Hippocampal formation (tissue), 2 donors: ENCODE measurements around the gene PLSCR2.
"Not testable (repeated sequence)": the region's sequence is repeated elsewhere in the genome, so short reads cannot be mapped to it uniquely, and the experiment has no call there.

Experiments used
- DNase-seq, 2 donors: peaks; one replicate each; lab custom pipeline; 2025; lab: John Stamatoyannopoulos, UW

The PLSCR2 gene

DNA sequence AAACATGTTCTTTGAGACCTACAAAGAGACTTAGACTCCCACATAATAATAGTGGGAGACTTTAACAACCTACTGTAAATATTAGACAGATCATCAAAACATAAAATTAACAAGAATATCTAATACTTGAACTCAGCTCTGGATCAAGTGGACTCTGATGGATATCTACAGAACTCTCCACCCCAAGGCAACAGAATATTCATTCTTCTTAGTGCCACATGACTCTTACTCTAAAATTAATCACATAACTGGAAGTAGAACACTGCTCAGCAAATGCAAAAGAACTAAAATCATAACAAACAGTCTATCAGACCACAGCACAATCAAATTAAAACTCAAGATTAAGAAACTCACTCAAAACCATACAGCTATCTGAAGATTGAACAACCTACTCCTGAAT is 15.9 kb upstream of the PLSCR2 start:
- no peak for DNase-seq

DNA sequence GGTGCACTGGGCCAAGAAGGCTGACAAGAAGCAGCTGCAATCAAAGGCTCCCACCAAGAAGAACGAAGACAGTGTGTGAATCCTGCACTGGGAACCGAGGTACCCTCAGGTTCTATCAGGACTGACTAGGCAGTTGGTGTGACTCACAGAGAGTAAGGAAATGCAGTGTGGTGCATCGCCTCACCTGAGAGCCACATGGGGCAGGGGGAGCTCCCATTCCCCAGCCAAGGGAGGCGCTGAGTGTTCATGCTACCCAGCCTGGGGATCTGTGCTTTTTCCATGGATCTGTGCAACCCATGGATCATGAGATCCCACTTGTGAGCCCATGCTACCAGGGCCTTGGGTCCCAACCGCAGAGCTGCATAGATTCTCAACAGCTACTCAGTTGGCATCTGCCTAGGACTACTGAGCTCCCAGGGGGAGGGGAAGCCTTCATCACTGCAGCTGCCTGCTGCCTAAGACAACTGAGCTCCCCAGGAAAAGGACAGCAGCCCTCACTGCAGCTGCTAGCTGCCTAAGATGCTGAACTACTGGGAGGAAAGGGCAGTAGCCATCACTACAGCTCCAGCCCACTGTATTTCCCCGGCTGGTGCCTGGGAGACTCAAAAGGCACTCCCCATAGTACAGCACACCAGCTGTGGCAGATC is 6.9 kb upstream of the PLSCR2 start:
- DNase-seq: no peak

DNA sequence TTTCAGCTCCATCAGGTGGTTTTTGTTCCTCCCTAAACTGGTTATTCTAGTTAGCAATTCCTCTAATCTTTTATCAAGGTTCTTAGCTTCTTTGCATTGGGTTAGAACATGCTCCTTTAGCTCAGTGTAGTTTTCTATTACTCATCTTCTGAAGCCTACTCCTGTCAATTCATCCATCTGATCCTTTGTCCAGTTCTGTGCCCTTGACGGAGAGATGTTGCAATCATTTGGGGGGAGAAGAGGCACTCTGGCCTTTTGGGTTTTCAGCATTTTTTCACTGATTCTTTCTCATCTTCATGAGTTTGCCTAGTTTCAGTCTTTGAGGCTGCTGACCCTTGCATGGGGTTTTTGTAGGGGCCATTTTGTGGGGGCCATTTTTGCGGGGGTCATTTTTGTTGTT is 5.6 kb upstream of the PLSCR2 start:
- not testable (repeated sequence) for DNase-seq

DNA sequence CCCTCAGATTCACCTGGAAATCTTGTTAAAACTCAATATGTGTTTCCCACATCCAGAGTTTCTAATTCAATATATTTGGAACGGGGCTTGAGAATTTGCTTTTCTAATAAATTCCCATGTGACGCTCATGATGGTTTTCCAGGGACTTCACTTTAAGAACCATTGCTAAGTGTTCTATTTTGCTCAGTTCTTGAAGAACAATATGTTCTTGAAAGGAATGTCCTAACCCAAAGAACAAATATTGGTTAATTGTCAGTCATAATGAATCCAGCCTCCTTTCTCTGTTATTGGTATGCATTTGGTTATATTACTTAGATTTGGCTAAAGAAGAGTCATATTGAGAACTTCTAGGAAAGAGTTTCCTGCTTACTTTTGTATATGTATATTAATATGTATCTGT is 4.4 kb upstream of the PLSCR2 start:
- DNase-seq: no peak

DNA sequence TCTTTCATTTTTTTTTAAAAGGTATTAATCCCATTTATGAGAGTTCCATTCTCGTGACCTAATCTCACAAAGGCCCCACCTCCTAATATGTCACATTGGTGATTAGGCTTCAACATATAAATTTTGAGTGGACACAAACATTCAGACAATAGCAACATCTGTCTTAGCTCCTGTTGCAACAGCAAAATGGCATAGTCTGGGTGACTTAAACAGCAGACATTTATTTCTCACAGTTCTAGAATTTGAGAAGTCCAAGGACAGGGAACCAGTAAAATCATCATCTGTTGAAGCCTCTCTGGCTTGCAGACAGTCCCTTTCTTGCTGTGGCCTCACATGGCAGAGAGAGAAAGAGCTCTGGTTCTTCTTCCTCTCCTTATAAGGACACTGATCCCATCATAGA is 3.2 kb upstream of the PLSCR2 start:
- DNase-seq: no peak

DNA sequence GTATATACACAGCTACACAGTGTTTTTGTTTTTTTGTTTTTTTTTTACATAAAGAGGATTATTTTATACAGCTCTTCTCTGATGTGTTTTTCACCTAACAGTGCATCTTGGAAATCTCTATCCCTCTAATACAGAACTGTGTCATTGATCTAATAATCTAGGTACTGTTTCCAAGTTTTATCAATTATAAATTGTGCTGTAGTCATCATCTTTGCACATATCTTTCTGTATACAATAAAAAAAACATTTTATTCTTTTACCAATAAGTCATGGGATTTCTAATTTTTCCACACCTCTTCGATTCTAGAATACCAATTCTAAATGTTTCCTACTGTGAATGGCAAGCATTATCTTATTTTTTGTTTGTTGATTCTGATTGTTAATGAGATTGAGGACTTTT is 1.7 kb upstream of the PLSCR2 start:
- DNase-seq: no peak

DNA sequence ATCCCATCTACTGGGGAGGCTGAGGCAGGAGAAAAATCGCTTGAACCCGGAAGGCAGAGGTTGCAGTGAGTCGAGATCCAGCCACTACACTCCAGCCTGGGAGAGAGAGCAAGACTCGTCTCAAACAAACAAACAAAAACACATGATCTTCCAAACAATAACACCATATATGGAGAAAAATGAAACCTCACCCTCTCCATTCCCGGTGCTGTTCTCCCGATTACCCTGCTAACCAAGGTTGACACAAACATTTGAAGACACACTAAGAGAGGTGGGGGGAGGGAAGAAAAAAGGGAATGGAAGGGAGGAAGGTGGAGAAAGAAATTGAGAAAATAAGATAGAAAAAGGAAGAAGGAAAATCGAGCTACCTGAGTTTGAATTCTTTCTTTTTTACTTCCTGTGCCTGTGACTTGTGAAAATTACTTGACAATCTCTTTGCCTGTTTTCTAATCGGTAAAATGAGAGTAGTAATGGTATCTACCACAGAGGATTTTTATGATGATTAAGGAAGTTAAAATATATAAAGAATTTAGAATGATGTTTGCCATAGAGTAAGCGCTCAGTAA is 1.1 kb upstream of the PLSCR2 start:
- DNase-seq: no peak

DNA sequence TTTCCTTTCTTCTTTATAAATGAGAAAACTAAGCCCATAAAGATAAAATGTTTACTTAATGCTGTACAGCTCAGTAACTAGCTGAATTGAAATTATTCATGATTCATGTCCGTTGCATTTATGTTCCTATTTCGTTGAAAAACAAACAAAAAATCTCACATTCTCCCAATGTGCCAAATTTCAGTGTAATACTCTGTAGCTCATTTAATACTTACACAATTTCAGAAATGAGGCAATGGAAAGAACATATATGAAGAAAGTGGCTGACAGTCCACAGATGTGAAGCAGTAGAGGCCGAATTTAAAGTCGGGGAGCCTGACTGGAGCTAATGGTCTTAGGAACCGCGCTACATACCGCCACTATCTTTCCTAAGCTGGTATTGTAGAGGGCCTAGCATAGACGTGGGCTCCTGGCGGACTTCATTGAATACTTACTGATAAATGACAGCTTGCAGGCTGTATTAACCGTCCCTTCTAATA is 651 bp downstream of the PLSCR2 start:
- no peak for DNase-seq

DNA sequence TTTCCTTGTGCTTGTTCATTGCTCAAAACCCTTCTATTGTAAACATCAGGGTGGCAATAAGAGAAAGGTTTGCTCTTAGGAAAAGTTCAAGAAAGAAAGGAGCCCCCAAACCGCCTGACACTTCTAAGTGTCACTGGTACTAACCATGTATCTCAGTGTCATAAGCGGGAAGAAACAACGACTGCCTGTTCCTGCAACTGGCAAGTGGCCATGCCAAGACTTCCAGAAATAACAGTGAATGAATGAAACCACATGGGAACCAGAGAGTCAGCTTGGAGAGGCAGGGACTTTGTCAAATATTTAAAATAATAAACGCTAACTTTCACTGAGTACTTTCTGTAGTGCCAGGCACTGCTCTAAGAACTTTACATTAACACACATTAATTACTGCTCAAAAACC is 1.1 kb downstream of the PLSCR2 start:
- DNase-seq: no peak

DNA sequence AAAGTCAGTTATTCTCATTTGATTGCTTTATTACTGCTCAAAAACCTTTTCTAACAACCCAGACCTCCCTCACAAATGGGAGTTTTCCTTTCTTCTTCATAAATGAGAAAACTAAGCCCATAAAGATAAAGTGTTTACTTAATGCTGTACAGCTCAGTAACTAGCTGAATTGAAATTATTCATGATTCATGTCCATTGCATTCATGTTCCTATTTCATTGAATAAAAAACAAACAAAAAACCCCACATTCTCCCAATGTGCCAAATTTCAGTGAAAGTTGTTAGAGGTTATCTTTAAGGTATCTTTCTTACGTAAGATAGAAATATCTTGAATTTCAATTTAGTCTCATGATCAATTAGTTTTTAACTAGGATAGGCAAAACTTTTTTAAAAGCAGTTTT is 2.8 kb downstream of the PLSCR2 start:
- DNase-seq: no peak

DNA sequence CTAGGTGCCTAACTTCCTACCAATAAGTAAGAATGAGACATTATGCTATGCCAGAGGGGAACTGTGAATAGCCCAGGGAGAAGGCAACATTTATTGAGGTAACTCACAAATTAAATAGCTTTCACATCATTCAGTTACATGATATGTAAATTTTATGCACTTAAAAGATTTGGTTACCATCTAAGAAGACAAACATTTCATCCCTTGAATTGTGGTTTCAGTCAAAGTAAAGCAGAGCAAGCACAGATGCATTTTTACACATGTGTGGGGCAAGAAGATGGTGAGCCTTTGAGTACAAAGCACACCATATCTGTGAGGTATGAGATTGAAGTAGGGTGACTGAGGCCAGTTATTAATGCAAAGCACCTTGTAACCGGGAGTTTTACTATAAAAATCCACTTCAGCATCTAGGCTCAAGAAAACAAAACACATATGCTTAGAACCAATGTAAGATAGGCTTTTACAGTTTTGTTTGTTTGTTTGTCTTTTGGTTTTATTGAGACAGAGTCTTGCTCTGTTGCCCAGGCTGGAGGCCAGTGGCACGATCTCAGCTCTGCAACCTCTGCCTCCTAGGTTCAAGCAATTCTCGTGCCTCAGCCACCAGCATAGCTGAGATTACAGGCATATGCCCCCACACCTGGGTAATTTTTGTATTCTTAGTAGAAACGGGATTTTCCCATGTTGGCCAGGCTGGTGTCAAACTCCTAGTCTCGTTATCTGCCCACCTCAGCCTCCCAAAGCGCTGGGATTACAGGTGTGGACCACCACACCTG is 3.5 kb downstream of the PLSCR2 start:
- DNase-seq: no peak

DNA sequence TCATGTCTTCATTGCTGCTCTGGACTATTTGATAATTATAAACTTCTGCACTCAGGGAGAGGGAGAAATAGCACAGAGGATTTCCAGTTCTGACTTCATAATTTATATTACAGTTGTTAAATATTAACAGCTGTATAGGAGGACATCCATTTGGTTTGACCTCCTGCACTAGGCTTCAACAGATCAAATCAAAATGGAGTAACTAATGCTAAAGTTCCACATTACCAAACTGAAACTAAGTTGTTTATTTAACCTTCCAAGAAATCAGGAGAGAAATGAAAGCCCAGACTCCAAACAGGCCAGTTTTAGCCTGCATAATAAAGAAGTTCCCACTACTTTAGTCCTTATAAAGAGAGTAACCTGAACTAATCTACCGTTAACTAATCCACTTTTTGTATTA is 4.6 kb downstream of the PLSCR2 start:
- no peak for DNase-seq

DNA sequence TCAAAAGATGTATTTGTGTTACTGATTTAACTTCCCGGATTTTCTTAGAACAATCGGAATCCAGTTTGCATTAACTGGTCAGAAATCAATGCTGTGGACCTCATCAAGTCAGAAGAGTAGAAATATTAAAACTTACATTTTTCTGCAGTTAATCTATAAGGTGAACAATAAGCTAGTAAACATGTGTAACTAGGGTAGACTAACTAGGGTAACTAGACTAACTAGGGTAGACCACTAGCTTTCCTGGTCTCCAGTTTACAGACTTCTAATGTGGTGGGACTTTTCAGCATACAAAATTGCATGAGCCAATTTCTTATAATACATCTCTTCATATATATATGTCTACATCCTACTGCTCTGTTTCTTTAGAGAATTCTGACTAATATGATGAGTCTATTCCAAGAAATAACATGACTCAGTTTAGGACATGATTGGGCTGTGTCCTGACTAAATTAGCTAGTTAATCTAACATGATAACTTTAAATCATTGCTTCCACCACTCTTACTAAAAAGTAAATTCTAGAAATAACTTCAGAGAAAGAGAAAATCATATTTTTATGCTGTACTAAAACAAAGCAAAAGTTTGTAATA is 5.3 kb downstream of the PLSCR2 start:
- no peak for DNase-seq

DNA sequence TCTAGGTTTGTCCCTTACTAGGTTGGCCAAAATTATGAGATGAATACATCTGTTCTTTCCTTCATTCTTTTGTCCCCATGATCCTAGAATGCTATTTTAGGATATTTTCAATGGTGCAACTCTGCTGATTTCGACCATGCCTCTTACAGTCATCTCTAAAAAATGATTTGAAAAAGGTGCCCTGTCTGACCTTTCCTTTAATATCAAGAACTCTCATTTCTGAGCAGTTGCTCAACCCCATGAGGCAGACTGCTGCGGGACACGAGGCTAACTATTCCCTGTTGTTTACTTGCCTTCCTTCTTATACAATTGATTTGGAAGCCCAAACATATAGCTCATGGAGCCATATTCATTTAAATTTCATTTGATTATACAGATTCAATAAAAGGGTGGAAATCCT is 14.6 kb downstream of the PLSCR2 start:
- no peak for DNase-seq

DNA sequence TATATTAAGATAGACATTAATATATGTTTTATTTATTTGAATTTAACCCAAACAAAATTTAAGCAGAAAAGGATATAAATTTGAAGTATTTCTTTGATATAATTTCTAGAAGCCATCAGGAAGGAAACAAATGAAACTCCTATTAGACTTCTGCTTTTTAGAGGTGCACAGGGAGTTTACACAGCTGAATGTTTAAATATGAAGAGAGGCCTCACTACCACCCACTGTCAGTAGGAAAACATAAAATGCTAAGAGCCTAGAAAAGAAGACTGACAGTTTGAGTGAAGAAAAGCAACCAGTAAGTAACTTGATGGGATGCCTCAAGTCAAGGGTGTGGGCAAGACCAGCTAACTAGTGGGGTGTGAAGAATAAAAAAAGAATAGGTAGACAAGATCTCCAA is 19.7 kb downstream of the PLSCR2 start:
- DNase-seq: no peak

DNA sequence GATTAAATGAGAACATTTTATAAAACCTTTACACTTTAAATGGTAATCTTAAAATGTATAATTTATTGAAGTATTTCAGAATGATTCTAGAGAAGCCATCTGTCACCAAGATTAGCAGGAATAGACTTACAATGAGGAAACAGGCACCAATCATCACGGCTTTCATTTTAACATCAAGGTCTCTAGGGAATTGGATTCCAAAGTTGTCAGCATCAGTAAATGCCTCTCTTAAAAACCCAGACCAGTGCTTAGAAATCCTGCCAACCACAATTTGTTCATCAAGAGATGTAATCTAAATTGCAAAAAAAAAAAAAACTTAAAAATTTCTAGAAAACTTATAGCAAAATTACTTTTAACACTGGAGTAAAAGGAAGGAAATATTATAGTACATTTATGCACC is 20.3 kb downstream of the PLSCR2 start:
- no peak for DNase-seq

DNA sequence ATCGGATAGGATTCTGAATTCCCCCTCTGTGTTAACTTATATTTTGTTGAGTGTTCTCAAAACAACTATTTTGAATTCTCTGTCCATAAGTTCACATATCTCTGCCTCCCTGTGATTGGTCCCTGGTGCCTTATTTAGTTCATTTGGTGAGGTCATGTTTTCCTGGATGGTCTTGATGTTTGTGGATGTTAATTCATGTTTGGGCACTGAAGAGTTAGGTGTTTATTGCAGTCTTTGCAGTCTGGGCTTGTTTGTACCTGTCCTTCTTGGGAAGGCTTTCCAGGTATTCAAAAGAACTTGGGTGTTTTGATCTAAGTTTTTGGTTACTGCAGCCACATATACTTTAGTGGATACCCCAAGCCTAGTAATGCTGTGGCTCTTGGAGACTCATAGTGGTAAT is 23.3 kb downstream of the PLSCR2 start:
- no peak for DNase-seq

DNA sequence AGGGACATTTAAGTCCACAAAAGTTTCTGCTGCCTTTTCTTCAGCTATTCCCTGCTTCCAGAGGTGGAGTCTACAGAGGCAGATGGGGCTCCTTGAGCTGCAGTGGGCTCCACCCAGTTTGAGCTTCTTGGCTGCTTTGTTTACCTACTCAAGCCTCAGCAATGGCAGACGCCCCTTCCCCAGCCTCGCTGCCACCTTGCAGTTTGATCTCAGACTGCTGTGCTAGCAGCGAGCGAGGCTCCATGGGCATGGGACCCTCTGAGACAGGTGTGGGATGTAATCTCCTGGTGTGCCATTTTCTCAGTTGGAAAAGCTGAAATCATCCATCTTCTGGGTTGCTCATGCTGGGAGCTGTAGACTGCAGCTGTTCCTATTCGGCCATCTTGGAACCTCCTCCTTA is 29.1 kb downstream of the PLSCR2 start:
- not testable (repeated sequence) for DNase-seq

DNA sequence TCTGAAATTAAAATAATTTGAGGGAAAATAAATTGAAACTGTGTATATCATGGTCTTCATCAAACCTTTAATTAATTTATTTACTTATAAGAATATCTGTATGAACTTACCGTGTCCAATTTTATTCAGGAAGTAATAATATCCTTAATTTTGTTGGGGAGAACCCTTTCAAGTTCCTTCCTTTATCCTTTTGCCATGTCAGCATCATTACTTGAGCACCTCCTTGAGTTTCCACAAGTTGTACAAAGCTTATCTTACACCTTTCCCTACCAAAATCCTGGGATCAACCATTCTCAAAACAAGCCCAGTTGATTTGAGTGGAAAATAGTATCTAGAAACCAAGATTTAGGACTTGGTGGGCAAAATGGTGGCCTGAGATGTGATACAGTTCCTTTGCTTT is 37.3 kb downstream of the PLSCR2 start:
- no peak for DNase-seq

DNA sequence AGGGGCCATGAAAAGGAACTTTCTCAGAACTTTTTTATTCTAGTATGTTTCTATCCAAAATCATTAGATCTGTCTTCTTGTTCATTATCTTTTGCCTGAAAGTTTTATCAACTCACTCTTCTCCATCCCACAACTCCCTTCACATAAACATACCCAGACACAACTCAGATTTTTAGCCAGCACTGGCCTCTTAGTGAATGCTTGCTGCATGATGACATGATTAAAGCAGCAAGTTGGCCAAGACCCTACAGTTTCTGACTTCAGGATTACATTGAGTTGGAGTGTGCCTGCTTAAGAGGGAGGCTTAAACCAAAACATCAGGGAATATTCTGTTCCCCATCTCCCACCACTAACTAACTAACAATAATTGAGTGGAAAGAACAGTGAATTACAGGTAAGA is 38.1 kb downstream of the PLSCR2 start:
- no peak for DNase-seq

DNA sequence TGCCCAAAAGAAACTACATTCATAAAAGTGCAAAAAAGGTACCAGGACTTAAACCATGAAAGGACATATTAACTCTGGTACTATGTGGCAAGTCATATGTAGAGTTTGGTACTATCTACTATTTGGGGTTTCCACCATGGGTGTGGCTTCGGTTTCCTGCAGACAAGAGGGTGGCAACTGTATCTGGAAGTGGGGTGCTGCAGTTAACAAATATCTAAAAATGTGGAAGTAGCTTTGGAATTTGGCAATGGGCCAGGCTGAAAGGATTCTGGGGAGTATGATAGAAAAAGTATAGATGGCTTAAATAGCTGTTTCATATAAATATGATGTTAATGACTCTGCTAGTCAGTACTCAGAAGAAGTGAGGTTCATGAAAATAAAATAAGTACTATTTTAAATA is 44.0 kb downstream of the PLSCR2 start:
- no peak for DNase-seq

DNA sequence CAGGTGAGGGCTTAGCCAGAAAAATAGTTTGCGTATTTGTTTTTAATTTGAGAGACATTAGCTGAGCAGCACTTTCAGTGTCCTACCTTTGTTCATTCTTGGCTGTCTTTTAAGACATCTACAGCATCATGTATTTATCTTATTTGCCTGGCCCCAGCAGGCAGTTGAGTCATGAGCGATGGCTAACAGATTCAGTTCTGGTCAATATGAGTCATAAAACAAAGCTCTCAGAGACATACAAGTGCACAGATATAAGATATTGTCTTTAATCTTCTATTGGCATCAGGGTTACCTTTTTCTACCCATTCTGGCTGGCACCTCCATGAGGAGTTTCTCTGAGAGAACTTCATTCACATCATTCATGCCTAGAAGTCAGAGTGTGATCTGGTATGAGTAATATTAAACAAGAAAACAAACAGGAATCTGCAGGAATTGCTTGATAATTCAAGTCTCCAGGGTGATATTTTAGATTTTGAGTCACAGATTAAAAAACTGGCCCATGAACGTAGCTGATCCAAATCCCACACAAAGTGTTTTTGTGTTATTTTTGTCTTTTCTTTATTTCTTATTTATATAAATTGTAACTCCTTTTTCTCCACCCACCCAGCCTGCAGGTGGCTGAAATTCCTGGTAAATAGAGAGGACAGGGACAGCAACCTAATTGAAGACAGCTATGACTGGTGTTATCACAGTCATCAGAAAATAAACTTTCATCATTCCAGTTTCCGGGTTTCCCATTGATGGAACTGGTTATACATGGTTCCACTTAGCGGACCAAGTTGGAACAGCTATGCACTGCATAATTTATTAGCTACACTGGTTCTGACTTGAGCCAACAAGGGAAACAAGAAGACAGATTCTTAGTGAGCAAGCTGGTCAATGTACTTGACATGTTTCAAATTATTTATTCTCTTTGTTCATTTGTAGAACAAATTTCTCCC is 47.3 kb downstream of the PLSCR2 start:
- no peak for DNase-seq
